MM.1S (cell line): ENCODE results near the gene MCCC2.

Experiments
- DNase-seq: peaks from one replicate; pipeline ENCODE4 v3.0.0-alpha.2; 2015
- H2AFZ ChIP-seq: fragments of 300-600 bp; sonication (generic); 2 replicates; pipeline ENCODE4 v1.6.0; 2016; ENCODE audit warnings: antibody characterized with exemption, low read length
- H3F3A ChIP-seq: fragments of 300-600 bp; sonication (generic); 2 replicates; pipeline ENCODE4 v1.6.1; 2016; ENCODE audit warnings: mild to moderate bottlenecking, antibody characterized with exemption, low read length, moderate library complexity, mixed read lengths; ENCODE audit not compliant: insufficient read depth
- H3K27ac ChIP-seq: fragments of 300-600 bp; sonication (generic); 2 replicates; pipeline ENCODE4 v1.5.1; 2016; ENCODE audit warnings: mild to moderate bottlenecking, low read length
- H3K27me3 ChIP-seq: fragments of 300-600 bp; sonication (generic); replicated peaks from 2 replicates; pipeline ENCODE4 v1.6.0; 2016; ENCODE audit warnings: low read length; ENCODE audit not compliant: insufficient read depth
- H3K36me3 ChIP-seq: fragments of 300-600 bp; sonication (generic); replicated peaks from 2 replicates; pipeline ENCODE4 v1.6.1; 2016; ENCODE audit warnings: mild to moderate bottlenecking, low read length, mixed read lengths; ENCODE audit not compliant: insufficient read depth
- H3K4me1 ChIP-seq: fragments of 300-600 bp; sonication (generic); 2 replicates; pipeline ENCODE4 v1.6.1; 2016; ENCODE audit warnings: low read length, mixed read lengths
- H3K4me2 ChIP-seq: fragments of 300-600 bp; sonication (generic); 2 replicates; pipeline ENCODE4 v1.6.0; 2016; ENCODE audit warnings: low read depth, low read length
- H3K4me3 ChIP-seq: fragments of 300-600 bp; sonication (generic); 2 replicates; pipeline ENCODE4 v1.5.1; 2016; ENCODE audit warnings: low read length, mixed read lengths
- H3K79me2 ChIP-seq: fragments of 300-600 bp; sonication (generic); 2 replicates; pipeline ENCODE4 v1.6.1; 2016; ENCODE audit warnings: mixed run types, low read length, mixed read lengths
- H3K9ac ChIP-seq: fragments of 300-600 bp; sonication (generic); 2 replicates; pipeline ENCODE4 v1.6.1; 2016; ENCODE audit warnings: low read length, mixed read lengths
- H3K9me2 ChIP-seq: fragments of 300-600 bp; sonication (generic); replicated peaks from 2 replicates; pipeline ENCODE4 v1.6.1; 2016; ENCODE audit warnings: mild to moderate bottlenecking, low read length, mixed read lengths; ENCODE audit not compliant: insufficient read depth
- H3K9me3 ChIP-seq: fragments of 300-600 bp; sonication (generic); replicated peaks from 2 replicates; pipeline ENCODE4 v1.6.1; 2016; ENCODE audit warnings: mild to moderate bottlenecking, low read length, mixed read lengths; ENCODE audit not compliant: insufficient read depth
- H4K20me1 ChIP-seq: fragments of 300-600 bp; sonication (generic); 2 replicates; pipeline ENCODE4 v1.6.1; 2016; ENCODE audit warnings: mild to moderate bottlenecking, low read length, moderate library complexity, mixed read lengths; ENCODE audit not compliant: insufficient read depth
- CTCF ChIP-seq: fragments of 300-600 bp; sonication (generic); IDR thresholded peaks from 2 replicates; pipeline ENCODE4 v1.5.1; 2016; ENCODE audit warnings: antibody characterized with exemption, low read length, mixed read lengths
- EZH2 ChIP-seq: fragments of 300-600 bp; sonication (generic); optimal IDR thresholded peaks from 2 replicates; pipeline ENCODE3; 2017; ENCODE audit warnings: low read depth, mild to moderate bottlenecking, antibody characterized with exemption, low read length, mixed read lengths
- EZH2phosphoT487 ChIP-seq: fragments of 300-600 bp; sonication (generic); IDR thresholded peaks from 2 replicates; pipeline ENCODE4 v1.6.1; 2018; ENCODE audit warnings: antibody characterized with exemption, low read length

MCCC2 gene

GRCh38 chr5:71666321-71666720 is 79.2 kb downstream of the MCCC2 start:
- no peaks in the 10 kb centered on the region for H3F3A ChIP-seq
- H3K4me2 ChIP-seq: no peak overlapping the region
- no peaks in the 10 kb centered on the region for H4K20me1 ChIP-seq
- no peak for DNase-seq
- no peak overlapping the region for H2AFZ ChIP-seq
- no peak for TF ChIP-seq CTCF
- TF ChIP-seq EZH2phosphoT487: no peak
- TF ChIP-seq EZH2: no peak
- no peak overlapping the region for H3K27ac ChIP-seq
- no peaks in the 10 kb centered on the region for H3K9me2 ChIP-seq
- H3K27me3 ChIP-seq: no peaks in the 10 kb centered on the region
- H3K9me3 ChIP-seq: no peaks in the 10 kb centered on the region
- no peak overlapping the region for H3K9ac ChIP-seq
- H3K4me1 ChIP-seq: no peaks in the 10 kb centered on the region
- no peak overlapping the region for H3K4me3 ChIP-seq
- H3K36me3 ChIP-seq: no peaks in the 10 kb centered on the region
- H3K79me2 ChIP-seq: no peaks in the 10 kb centered on the region

DNA sequence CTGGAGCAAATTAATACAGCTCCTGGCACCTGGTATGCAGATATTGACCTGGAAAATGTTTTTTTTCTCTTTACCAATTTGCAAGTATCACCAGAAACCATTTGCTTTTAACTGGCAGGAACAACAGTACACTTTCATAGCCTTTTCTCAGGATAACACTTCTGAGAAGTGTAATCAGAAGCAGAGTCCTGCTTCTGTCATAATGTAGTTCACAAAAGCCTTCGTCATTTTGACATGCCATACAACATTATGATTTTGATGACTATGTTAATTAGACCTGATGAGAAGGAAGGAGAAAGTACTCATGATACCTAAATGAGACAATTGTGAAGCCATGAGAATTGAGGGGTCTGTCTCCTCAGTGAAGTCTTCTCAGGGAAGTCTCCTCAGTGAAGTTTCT is 90.8 kb downstream of the MCCC2 start:
- H3K9ac ChIP-seq: no peak overlapping the region
- DNase-seq: no peak

DNA sequence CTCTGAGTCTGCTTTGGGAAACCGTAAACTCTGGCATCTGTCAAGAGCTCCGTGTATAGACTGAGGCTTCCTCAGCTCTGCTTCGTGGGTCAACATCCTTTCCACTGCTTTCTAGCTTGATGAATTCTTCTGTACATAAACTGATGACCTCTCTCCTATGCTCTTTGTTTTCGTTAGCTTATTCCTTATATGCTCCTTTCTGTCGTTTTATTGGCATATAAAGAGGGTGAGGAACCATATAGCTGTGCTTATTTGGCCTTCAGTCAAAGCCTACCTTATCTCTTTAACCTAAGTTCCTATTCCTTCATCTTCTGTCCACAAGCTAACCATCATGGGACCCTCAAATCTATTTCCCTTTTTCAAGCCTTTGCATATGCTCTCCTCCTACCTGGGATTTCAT is 92.6 kb downstream of the MCCC2 start:
- Histone ChIP-seq H3K27ac (no peak overlapping the region), H3K9ac (no peak overlapping the region), H4K20me1 (no peaks in the 10 kb centered on the region), H3K27me3 (no peaks in the 10 kb centered on the region), H3K4me3 (no peak overlapping the region), H2AFZ (no peak overlapping the region), H3K79me2 (no peaks in the 10 kb centered on the region), H3K4me1 (no peaks in the 10 kb centered on the region), H3F3A (no peaks in the 10 kb centered on the region), H3K9me2 (no peaks in the 10 kb centered on the region), H3K4me2 (no peak overlapping the region), H3K9me3 (no peaks in the 10 kb centered on the region), H3K36me3 (no peaks in the 10 kb centered on the region)
- DNase-seq: no peak
- TF ChIP-seq EZH2phosphoT487 (no peak), EZH2 (no peak), CTCF (no peak)

More for the DNA sequence above, 90.8 kb downstream of the MCCC2 start:
- H3K36me3 ChIP-seq: no peaks in the 10 kb centered on the region
- no peak overlapping the region for H3K4me3 ChIP-seq
- H4K20me1 ChIP-seq: no peaks in the 10 kb centered on the region
- TF ChIP-seq EZH2phosphoT487: no peak
- TF ChIP-seq EZH2: no peak
- no peak for TF ChIP-seq CTCF
- no peaks in the 10 kb centered on the region for H3K4me1 ChIP-seq
- H3K27ac ChIP-seq: no peak overlapping the region
- H3K27me3 ChIP-seq: no peaks in the 10 kb centered on the region
- no peaks in the 10 kb centered on the region for H3F3A ChIP-seq
- H3K9me3 ChIP-seq: no peaks in the 10 kb centered on the region
- no peaks in the 10 kb centered on the region for H3K79me2 ChIP-seq
- no peaks in the 10 kb centered on the region for H3K9me2 ChIP-seq
- no peak overlapping the region for H2AFZ ChIP-seq
- no peak overlapping the region for H3K4me2 ChIP-seq

DNA sequence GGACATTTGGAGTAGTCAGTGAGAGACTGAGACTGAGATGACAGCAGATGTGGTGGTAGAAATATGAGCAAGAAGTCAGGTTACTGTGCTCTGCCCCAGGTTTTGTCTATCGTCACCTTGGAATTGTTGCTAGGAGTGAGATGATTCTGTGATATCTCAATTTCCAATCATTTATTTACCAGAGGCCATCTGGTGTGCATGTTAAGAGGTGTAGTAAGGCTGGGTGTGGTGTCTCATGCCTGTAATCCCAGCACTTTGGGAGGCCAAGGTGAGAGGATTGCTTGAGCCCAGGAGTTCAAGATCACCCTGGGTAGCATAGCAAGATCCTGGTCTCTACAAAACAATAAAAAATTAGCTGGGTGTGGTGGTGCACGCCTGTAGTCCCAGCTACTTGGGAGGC is 93.4 kb downstream of the MCCC2 start:
- Histone ChIP-seq H3K4me1 (no peaks in the 10 kb centered on the region), H3K9ac (no peak overlapping the region), H4K20me1 (no peaks in the 10 kb centered on the region), H3K27ac (no peak overlapping the region), H3K4me3 (no peak overlapping the region), H3K36me3 (no peaks in the 10 kb centered on the region), H3K9me2 (no peaks in the 10 kb centered on the region), H2AFZ (no peak overlapping the region), H3K4me2 (no peak overlapping the region), H3F3A (no peaks in the 10 kb centered on the region), H3K9me3 (no peaks in the 10 kb centered on the region), H3K27me3 (no peaks in the 10 kb centered on the region), H3K79me2 (no peaks in the 10 kb centered on the region)
- no peak for DNase-seq
- TF ChIP-seq EZH2phosphoT487: no peak
- no peak for TF ChIP-seq EZH2
- no peak for TF ChIP-seq CTCF
